Muscle layer of duodenum (tissue), 2 donors: ENCODE measurements around the gene PRRT2.
A peak's percentile ranks its signal among the peaks of the same experiment; 100 is the strongest.
"Not testable (repeated sequence)": the region's sequence is repeated elsewhere in the genome, so short reads cannot be mapped to it uniquely, and the experiment has no call there.

ENCODE experiments used
- H3K27ac ChIP-seq: one replicate; pipeline ENCODE4 v1.7.0; 2013; ENCODE audit warnings: mild to moderate bottlenecking, low read length
- H3K27me3 ChIP-seq: one replicate; pipeline ENCODE4 v1.7.0; 2013; ENCODE audit warnings: low read depth, mild to moderate bottlenecking, control low read depth, low read length
- H3K36me3 ChIP-seq, 2 donors: one replicate each; pipeline ENCODE4 v1.7.0; 2013; ENCODE audit warnings: low read length in 2 of 2, control low read depth in 1 of 2, mild to moderate bottlenecking in 1 of 2; ENCODE audit not compliant: insufficient read depth in 2 of 2, control insufficient read depth in 1 of 2
- H3K4me1 ChIP-seq, 2 donors: one replicate each; pipeline ENCODE4 v1.7.0; 2013; ENCODE audit warnings: low read length in 2 of 2, mild to moderate bottlenecking in 2 of 2, control low read depth in 1 of 2, moderate library complexity in 1 of 2; ENCODE audit not compliant: insufficient read depth in 2 of 2, control insufficient read depth in 1 of 2
- H3K4me3 ChIP-seq, 2 donors: one replicate each; pipeline ENCODE4 v1.7.0; 2013; ENCODE audit warnings: low read length in 2 of 2, low read depth in 1 of 2, mild to moderate bottlenecking in 1 of 2
- H3K9me3 ChIP-seq, 2 donors: one replicate each; pipeline ENCODE4 v1.7.0; 2013; ENCODE audit warnings: low read length in 2 of 2, control low read depth in 1 of 2, mild to moderate bottlenecking in 1 of 2; ENCODE audit not compliant: control insufficient read depth in 1 of 2
- donor health status: healthy.

PRRT2 gene

DNA sequence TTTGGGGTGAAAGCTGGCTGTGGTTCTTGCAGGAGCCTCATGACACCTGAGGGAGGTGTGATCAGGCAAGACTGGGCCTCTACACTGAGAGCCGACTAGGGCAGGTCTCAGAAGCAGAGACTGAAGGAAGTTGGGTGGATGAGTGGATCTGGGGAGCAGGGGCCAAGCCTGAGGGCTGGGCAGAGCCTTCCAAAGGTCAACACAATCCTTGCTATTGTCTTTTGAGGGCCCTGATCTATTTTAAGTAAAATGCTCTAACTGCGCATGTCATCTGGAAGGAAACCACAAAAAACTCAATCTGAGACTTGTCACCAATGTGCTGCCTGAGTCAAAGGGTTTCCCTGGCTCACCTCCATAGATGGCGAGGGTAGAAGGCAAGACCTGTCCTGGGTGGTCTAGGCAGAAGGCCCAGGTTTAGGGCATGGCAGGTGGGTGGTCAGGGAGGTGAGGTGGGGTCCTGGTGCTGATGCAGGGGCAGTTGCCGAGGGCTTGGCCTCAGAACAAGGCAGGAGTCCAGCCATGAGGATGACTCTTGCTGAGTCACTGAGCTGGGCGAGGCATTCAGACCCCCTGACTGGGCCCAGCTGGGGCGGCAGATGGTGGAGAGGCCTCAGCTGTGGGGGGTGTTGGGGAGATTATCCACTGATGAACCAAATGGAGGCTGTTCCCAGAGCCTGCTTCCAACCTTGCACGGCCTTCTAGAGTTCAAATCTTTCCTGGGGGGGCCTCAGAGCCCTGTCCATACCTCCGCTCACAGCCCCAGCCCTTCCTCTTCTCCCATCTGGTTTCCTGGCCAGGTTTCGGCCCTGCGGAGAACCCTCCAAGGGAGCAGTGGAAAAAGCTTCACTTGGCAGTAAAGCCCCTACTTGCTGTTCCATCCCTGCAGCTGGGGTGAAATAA is 13.4 kb downstream of the PRRT2 start:
- Histone ChIP-seq H3K4me3 (peak overlapping the region; percentile 1 to 23), H3K27me3 (no peaks in the 10 kb centered on the region), H3K36me3 (peaks cover 8 to 14% of the 10 kb centered on the region in 2 donors), H3K9me3 (no peaks in the 10 kb centered on the region), H3K4me1 (peaks cover 23 to 43% of the 10 kb centered on the region in 2 donors), H3K27ac (peak overlapping the region; percentile 71)

DNA sequence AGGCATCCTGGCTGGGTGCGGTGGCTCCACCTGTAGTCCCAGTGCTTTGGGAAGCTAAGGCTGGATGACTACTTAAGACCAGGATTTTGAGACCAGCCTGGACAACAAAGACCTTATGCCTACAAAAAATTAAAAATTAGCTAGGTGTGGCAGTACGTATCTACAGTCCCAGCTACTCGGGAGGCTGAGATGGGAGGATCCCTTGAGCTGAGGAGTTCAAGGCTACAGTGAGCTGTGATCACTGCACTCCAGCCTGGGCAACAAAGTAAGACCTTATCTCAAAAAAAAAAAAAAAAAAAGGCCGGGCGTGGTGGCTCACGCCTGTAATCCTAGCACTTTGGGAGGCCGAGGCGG is 14.3 kb downstream of the PRRT2 start:
- no peaks in the 10 kb centered on the region for H3K27me3 ChIP-seq
- H3K27ac ChIP-seq: peak overlapping the region; percentile 71
- H3K9me3 ChIP-seq: no peaks in the 10 kb centered on the region
- peaks cover 23 to 39% of the 10 kb centered on the region in 2 donors for H3K4me1 ChIP-seq
- H3K36me3 ChIP-seq: peaks cover 14 to 23% of the 10 kb centered on the region in 2 donors
- H3K4me3 ChIP-seq: no peak overlapping the region

DNA sequence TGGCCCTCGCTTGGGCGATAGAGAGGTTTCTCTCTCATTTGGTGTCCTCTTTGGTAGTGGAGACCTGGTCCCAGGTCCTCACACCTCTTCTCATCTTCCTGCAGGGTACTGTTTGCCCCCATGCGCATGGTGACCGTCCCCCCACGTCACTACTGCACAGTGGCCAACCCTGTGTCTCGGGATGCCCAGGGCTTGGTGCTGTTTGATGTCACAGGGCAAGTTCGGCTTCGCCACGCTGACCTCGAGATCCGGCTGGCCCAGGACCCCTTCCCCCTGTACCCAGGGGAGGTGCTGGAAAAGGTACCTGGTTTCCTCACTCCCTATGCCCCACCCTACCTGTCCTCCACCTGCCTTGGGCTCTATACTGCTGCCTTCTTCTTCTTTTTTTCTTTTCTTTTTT is 18.8 kb downstream of the PRRT2 start:
- no peak overlapping the region for H3K4me3 ChIP-seq
- peaks cover 35 to 51% of the 10 kb centered on the region in 2 donors for H3K36me3 ChIP-seq

DNA sequence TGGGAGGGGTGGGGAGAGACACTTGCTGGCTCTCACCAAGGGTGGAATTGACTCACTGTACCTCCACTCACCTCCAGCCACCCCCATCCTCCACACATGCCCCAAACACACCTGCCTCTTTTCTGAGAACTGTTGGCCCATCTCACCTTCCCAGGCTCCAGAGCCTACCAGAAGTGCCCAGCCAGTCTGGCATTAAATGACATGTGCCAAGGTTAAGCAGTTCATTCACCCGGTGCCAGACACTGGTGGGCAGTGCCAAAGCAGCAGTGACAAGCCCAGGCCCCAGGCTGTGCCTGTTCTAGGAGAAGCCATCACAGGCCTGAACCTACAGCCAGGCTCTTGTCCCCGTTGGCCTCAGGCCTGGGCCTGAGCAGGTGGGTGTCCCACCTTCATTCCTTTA is 19.5 kb downstream of the PRRT2 start:
- Histone ChIP-seq H3K27me3 (no peaks in the 10 kb centered on the region), H3K27ac (no peak overlapping the region), H3K4me1 (peaks cover 0 to 6% of the 10 kb centered on the region in 2 donors), H3K9me3 (no peaks in the 10 kb centered on the region), H3K4me3 (no peak overlapping the region), H3K36me3 (peaks cover 37 to 55% of the 10 kb centered on the region in 2 donors)

More for the DNA sequence above, 18.8 kb downstream of the PRRT2 start:
- Histone ChIP-seq H3K9me3 (no peaks in the 10 kb centered on the region), H3K4me1 (peaks cover 5 to 6% of the 10 kb centered on the region in 2 donors), H3K27ac (no peak overlapping the region), H3K27me3 (no peaks in the 10 kb centered on the region)

DNA sequence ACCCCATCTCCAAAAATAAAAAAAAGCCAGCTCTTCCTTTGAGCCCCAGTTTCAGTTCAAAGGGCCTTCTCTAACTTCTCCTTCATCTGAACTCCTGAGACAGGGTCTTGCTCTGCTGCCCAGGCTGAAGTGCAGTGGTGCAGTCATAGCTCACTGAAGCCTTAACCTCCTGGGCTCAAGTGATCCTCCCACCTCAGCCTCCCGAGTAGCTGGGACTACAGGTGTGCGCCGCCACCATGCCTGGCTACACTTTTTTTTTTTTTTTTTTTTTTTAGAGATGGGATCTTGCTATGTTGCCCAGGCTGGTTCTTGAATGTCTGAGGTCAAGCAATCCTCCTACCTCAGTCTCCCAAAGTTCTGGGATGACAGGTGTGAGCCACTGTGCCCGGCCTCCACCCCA is 21.2 kb downstream of the PRRT2 start:
- H3K9me3 ChIP-seq, H3K27ac ChIP-seq, H3K4me3 ChIP-seq, H3K4me1 ChIP-seq, H3K27me3 ChIP-seq: not testable (repeated sequence)
- H3K36me3 ChIP-seq: peaks cover 46 to 72% of the 10 kb centered on the region in 2 donors

DNA sequence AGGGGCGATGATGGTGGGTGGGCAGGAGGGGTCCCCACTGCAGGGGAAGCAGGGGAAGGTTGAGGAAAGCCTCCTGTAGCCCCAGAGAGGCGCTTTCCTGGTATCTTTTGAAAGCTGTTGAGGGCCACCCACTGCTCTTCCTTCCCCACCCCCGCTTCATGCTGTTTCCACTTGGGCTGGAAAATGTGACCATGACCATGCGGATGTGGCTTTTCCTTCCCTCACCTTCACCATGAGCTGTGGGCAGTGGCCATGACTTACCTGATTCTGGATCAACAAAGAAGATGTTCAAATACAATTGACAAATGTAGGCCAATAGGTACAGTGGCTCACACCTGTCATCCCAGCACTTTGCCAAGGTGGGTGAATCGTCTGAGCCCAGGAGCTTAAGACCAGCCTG is 22.1 kb downstream of the PRRT2 start:
- Histone ChIP-seq H3K27ac (no peak overlapping the region), H3K36me3 (peaks cover 46 to 80% of the 10 kb centered on the region in 2 donors), H3K27me3 (no peaks in the 10 kb centered on the region), H3K4me3 (no peak overlapping the region), H3K4me1 (peaks cover 0 to 6% of the 10 kb centered on the region in 2 donors), H3K9me3 (no peaks in the 10 kb centered on the region)

DNA sequence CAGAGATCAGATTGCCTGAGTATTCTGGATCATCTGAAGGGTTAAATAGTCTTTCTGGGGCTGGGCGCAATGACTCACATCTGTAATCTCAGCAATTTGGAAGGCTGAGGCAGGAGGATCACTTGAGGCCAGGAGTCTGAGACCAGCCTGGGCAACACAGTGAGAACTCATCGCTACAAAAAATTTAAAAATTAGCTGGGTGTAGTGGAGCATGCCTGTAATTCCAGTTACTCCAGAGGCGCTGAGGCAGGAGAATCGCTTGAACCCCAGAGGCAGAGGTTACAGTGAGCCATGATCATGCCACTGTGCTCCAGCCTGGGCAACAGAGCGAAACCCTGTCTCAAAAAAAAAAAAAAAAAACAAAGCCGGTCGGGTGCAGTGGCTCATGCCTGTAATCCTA is 23.9 kb downstream of the PRRT2 start:
- H3K36me3 ChIP-seq: peaks cover 44 to 85% of the 10 kb centered on the region in 2 donors
- H3K27ac ChIP-seq: no peak overlapping the region
- H3K4me1 ChIP-seq: no peaks in the 10 kb centered on the region
- no peak overlapping the region for H3K4me3 ChIP-seq
- no peaks in the 10 kb centered on the region for H3K27me3 ChIP-seq
- H3K9me3 ChIP-seq: no peaks in the 10 kb centered on the region

DNA sequence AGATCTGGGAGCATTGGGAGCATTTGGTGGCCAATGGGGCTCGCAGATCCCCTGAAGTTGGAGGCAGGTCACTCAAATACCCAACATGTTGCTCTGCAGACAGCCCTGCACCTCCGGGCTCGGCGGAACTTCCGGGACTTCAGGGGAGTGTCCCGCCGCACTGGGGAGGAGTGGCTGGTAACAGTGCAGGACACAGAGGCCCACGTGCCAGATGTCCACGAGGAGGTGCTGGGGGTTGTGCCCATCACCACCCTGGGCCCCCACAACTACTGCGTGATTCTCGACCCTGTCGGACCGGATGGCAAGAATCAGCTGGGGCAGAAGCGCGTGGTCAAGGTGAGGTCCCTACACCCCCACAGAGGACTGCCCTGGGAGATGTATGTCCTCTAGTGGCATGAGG is 24.6 kb downstream of the PRRT2 start:
- Histone ChIP-seq H3K27me3 (no peaks in the 10 kb centered on the region), H3K4me1 (no peaks in the 10 kb centered on the region), H3K9me3 (no peaks in the 10 kb centered on the region), H3K4me3 (no peak overlapping the region), H3K36me3 (peaks cover 47 to 85% of the 10 kb centered on the region in 2 donors), H3K27ac (no peak overlapping the region)

DNA sequence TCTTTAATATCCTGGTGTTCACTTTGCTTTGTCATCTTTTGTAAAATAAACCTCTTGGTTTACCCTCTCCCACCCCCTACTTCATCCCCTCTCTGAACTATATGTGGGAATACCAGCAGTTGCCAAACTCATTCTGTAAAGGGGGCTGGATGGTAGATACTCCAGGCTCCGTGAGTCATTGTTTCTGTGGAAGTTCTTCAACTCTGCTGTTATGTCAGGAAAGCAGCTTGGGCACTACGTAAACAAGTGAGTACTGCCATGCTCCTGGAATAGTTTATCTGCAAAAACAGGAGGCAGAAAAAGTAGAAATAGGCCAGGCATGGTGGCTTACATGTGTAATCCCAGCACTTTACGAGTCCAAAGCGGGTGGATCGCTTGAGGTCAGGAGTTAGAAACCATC is 25.8 kb downstream of the PRRT2 start:
- no peaks in the 10 kb centered on the region for H3K4me1 ChIP-seq
- no peak overlapping the region for H3K4me3 ChIP-seq
- H3K36me3 ChIP-seq: peaks cover 55 to 92% of the 10 kb centered on the region in 2 donors
- no peak overlapping the region for H3K27ac ChIP-seq
- no peaks in the 10 kb centered on the region for H3K9me3 ChIP-seq
- no peaks in the 10 kb centered on the region for H3K27me3 ChIP-seq

DNA sequence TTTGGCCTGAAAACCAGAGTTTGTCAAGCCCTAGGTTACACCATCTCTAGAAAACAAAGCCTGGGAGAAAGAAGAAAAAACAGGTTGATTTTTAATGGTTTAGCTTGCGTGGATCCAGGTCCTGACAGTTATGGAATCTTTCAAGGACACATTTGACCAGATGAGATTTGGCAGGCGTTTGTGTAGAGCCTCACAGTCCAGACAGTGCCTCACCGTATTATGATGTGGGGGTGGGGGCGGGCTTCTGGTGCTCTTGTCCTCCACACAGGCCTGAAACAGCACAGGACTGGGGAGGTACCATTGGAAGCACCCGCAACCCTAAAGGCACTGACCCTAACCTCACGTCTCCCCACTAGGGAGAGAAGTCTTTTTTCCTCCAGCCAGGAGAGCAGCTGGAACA is 27.8 kb downstream of the PRRT2 start:
- H3K27ac ChIP-seq: no peak overlapping the region
- H3K4me3 ChIP-seq: no peak overlapping the region
- H3K4me1 ChIP-seq: peaks cover 0 to 2% of the 10 kb centered on the region in 2 donors
- H3K36me3 ChIP-seq: peaks cover 54 to 91% of the 10 kb centered on the region in 2 donors
- no peaks in the 10 kb centered on the region for H3K9me3 ChIP-seq
- H3K27me3 ChIP-seq: no peaks in the 10 kb centered on the region

DNA sequence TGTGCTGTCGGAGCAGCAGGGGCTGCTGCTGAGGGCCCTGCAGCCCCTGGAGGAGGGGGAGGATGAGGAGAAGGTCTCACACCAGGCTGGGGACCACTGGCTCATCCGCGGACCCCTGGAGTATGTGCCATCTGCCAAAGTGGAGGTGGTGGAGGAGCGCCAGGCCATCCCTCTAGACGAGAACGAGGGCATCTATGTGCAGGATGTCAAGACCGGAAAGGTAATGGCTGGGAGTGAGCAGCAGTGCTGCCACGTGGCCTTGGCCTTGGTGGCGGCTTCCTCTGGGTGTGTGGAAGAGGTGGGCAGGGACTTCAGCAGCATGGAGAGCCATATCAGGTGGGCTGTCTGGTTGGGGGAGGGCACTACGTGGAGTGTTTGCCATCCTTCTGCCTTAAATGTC is 28.2 kb downstream of the PRRT2 start:
- H3K27me3 ChIP-seq: no peaks in the 10 kb centered on the region
- peaks cover 0 to 6% of the 10 kb centered on the region in 2 donors for H3K4me1 ChIP-seq
- no peak overlapping the region for H3K27ac ChIP-seq
- no peak overlapping the region for H3K4me3 ChIP-seq
- peaks cover 51 to 91% of the 10 kb centered on the region in 2 donors for H3K36me3 ChIP-seq
- H3K9me3 ChIP-seq: no peaks in the 10 kb centered on the region

DNA sequence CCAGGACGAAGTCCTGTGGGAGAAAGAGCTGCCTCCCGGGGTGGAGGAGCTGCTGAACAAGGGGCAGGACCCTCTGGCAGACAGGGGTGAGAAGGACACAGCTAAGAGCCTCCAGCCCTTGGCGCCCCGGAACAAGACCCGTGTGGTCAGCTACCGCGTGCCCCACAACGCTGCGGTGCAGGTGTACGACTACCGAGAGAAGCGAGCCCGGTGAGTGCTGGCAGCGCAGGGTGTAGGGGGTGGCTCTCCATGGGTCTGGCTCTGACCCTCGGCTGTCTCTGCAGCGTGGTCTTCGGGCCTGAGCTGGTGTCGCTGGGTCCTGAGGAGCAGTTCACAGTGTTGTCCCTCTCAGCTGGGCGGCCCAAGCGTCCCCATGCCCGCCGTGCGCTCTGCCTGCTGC is 29.6 kb downstream of the PRRT2 start:
- H3K27me3 ChIP-seq: no peaks in the 10 kb centered on the region
- peaks cover 50 to 95% of the 10 kb centered on the region in 2 donors for H3K36me3 ChIP-seq
- no peak overlapping the region for H3K27ac ChIP-seq
- H3K4me3 ChIP-seq: no peak overlapping the region
- H3K9me3 ChIP-seq: no peaks in the 10 kb centered on the region
- peaks cover 0 to 16% of the 10 kb centered on the region in 2 donors for H3K4me1 ChIP-seq
